H1 (cell line): ENCODE measurements around the gene GPR35. TPM values are rescaled to one million over a fixed set of nuclear protein-coding genes. Genes with fewer than 3 reads are reported as not detected.

Experiments used
- ASH2L ChIP-seq: fragments of 200-600, 300-600 bp; sonication (generic); IDR thresholded peaks from one replicate; pipeline ENCODE4 v1.7.1; 2017; ENCODE audit warnings: low read length
- HDAC2 ChIP-seq, 2 experiments: fragments of 300-600 bp in 1 of 2; sonication (generic) in 1 of 2; IDR thresholded peaks; 2 replicates each; pipeline ENCODE4 v1.6.1; 2011 to 2012; ENCODE audit warnings: low read depth in 2 of 2, low read length in 2 of 2, mild to moderate bottlenecking in 2 of 2, moderate library complexity in 2 of 2, borderline replicate concordance in 1 of 2, inconsistent platforms in 1 of 2
- SP2 ChIP-seq: IDR thresholded peaks from 2 replicates; pipeline ENCODE4 v1.6.1; 2012; ENCODE audit warnings: mild to moderate bottlenecking, low read length, inconsistent platforms
- polyA plus RNA-seq, 7 experiments: library from polyadenylated mRNA; depleted of rRNA in 3 of 7; stranded (reverse) in 5 of 7; unstranded in 2 of 7; fragments of >200 nt in 5 of 7; fragments of 200-250 nt in 2 of 7; gene quantifications; 1 replicate in 5 of 7; 2 replicates in 1 of 7; 4 replicates in 1 of 7; pipeline versions ENCODE4 v1.2.1 to v1.2.3, GENCODE V29; 2011 to 2013; ENCODE audit warnings: missing spikeins in 2 of 7, mixed read lengths in 2 of 7
- total RNA-seq: library from RNA; stranded (reverse); fragmentation: NEBNext Ultra II Directional; extraction: Animal tissue kit (Norgen Biotek cat#: 25700); gene quantifications from 2 replicates; pipeline ENCODE4 v1.2.1, GENCODE V29; 2021
- TF ChIP-seq, protein P1 (sequence below): IDR thresholded peaks from 2 replicates; pipeline ENCODE4 v1.6.1; 2012; ENCODE audit warnings: inconsistent platforms

The GPR35 gene
- total and polyA plus RNA-seq, 2 of the 8 experiments (the other 6 are each of a cell fraction or from before 2014, with no cell fraction given), result 0.47 TPM; not detected in 1

DNA sequence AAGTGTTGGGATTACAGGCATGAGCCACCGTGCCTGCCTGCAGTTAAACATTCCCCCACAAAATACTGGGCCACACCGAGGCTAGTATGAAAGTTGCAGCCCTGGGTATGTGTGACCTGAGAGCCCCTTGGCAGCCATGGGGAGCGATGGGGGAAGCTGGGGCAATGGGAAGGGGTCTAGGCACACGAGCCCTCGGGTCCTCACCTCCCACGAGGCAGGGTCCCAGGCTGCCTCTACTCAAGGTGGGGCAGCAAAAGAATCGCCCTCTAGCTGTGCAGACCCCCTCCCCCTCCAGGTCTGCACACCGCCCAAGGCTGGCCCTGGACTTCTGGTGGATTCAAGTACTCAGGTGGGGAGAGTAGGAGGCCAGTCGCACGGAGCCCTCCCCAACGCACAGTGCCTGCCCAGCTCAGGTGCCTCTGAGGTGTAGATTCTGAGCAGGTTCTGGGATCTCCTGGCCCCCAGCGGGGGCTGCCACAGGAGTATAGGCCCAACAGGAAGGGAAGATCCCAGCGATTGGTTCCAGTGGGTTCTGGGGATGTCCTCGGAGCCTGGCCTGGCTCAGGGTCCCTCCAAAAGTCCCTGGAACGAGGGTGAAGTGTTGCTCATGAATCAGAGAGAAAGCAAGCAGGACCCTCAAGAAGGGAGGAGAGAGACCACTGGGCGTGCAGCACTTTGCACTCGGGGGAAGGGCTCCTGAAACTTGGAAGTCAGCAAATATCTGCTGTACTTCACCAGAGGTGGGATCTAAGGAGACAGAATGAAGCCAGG lies 2.6 kb downstream of the GPR35 start (continued):
- TF ChIP-seq HDAC2 (IDR thresholded peaks at IDR 0.05; ENCODE audit: borderline replicate concordance in 1 of 2, low read depth in 2 of 2, low read length in 2 of 2) (no peak), SP2 (no peak), ASH2L (no peak)
- TF ChIP-seq, protein P1, sequence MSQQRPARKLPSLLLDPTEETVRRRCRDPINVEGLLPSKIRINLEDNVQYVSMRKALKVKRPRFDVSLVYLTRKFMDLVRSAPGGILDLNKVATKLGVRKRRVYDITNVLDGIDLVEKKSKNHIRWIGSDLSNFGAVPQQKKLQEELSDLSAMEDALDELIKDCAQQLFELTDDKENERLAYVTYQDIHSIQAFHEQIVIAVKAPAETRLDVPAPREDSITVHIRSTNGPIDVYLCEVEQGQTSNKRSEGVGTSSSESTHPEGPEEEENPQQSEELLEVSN, result no peak
